ENCODE measurements around the gene B3GLCT.
"Not testable (repeated sequence)": the region's sequence is repeated elsewhere in the genome, so short reads cannot be mapped to it uniquely, and the experiment has no call there.

The B3GLCT gene

DNA sequence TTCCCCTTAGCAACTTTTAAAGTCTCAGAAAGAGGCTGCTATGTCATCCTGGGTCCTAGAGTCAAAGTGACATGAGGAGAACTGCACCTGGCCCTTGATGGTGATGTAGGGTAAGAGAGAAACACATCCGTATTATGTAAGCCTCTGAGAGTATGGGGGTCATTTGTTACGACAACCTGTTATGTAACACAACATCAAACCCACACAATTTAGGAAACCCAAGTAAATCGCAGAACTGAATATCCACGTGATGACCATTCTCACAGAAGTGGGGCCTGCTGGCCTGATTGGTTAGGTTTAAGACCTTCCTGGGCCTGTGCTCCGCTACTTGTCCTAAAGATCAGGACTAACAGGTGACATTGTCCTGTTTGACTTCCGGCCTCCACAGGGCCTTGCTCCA lies 15.3 kb upstream of the B3GLCT start:
- DNase-seq (ENCODE audit: low spot score), result no peak

DNA sequence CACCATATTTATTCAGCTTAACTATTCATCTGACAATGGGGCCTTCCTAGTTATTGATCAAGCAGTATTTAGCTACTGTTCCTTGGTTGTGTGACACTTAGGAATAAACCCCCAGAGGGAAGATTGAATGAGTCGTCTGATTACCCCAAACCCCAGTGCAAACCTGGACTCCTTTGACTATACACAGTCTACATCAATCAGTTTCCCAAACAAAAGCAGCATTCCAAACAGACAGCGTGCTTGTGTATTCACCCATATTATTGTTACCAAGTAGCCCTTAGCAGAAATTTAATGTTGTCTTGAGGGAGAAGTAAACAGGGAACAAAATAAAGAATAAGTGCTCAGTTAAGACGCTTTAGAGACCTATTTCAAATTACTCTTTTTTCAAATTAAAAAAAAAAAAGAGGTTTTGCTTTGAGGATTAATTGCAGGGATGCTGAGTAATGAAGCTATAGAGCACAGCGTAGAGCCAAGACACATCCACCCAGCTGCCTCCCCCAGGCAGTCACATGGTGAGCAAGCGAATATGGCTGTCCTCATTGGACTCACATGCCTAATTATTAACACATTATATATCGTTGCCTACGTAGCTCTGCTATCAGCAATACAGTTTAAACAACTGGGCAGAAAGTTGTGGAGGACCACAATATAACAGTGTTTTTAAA lies 14.7 kb upstream of the B3GLCT start:
- no peak for DNase-seq (ENCODE audit: low spot score)

DNA sequence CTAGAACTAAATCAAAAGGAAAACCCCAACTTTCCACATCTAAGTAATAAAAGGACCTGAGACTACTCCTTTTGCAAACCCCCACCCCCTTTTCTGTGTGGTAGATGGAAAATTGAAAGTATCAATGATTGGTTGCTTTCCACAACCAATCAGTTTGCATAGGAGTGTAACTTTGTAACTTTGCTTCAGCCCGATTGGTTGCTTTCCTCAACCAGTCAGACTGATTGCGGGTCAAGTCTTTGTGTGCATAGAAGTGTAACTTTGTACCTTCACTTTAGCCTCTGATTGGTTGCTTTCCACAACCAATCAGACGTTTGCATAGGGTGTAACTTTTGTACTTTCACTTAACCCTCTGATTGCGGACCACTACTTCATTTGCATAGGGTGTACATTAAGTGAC lies 8.0 kb upstream of the B3GLCT start:
- no peak for DNase-seq (ENCODE audit: low spot score)

DNA sequence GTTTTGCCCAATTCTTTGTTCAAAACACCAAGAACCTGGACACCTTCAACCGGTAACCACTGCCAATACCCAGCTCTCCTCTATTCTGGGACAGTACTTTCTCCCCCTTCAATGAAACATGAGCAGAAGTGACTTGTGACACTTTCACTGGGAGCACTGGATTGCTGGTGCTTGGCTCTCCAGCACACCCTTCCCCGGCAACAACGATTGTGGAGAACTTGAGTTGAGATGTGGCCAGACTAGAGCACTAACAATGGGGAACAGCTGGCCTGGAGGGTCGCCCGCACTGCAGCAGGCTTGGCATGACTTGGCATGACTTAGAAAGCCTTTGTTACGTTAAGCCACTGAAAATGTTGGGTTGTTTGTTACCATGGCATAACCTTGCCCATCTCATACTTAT lies 7.5 kb upstream of the B3GLCT start:
- no peak for DNase-seq (ENCODE audit: low spot score)

DNA sequence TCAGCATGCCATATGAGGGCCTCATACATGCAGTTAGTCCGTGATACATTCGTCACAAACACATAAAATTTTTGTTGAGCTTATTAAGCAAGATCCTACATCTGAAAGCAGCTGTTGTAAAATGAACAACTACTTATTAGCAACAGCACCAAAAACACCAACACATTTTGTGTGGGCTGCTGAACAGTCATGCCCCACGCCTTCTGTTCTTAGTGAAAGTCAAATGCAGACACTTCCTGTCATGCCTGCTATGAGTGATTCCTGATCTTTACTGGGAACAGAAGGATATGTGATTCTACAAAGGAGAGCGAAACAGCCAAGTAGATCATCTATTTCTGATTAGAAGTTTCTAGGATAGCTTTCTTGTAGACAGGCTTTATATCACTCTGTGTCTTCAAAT lies 4.2 kb upstream of the B3GLCT start:
- no peak for DNase-seq (ENCODE audit: low spot score)

DNA sequence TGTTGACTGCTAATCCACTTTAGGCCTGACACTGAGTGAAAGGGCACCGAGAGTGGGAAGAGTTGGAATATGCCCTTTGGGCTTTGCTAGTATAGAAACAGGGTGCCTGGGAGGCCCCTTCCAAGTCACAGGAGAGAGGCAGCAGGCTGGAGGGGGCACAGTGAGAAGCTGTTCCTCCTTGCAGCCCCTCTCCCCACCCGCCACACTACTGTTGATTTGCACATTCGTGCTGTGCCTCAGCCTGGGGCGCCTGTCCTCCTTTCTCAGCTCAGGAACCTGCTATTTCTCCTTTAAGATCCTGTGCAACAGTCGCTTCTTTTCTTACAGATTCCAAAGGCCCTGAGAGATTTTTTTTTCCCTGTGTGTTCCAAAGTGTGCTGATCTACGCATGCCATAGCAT lies 2.8 kb upstream of the B3GLCT start:
- no peak for DNase-seq (ENCODE audit: low spot score)

DNA sequence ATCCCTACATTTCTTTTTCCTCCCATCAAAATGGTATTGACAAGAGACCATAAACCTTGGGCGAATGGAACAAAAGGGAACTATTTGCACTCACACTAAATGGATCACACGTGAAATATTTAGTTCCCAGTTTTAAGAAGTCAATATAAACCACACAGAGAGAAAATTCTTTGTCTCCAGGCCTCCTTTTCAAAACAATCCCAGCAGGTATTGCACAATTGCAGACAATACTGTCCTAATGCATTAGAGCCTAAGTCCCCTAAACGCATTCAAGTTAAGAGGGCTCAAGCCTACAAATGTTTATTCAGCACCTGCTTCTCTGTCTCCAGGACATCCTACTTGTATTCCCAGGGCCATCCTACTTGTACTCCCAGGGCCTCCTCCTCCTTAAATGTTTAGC lies 1.3 kb upstream of the B3GLCT start:
- DNase-seq (ENCODE audit: low spot score), result no peak

DNA sequence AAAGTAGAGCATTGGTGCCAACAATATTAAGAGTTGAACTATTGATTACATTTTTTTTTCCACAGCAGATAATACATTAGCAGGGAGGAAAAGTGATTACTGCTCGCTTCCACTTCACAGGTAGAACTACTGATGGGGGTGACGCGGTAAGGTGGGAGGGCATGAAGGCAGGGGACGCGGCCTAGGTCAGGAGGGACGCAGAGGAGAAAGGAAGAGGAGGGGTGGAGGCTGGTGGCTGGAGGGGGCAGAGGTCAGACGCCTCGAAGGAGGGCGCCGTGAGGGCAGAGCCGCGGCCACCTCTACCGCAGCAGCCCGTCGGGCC lies 287 bp upstream of the B3GLCT start:
- DNase-seq (ENCODE audit: low spot score), result no peak

DNA sequence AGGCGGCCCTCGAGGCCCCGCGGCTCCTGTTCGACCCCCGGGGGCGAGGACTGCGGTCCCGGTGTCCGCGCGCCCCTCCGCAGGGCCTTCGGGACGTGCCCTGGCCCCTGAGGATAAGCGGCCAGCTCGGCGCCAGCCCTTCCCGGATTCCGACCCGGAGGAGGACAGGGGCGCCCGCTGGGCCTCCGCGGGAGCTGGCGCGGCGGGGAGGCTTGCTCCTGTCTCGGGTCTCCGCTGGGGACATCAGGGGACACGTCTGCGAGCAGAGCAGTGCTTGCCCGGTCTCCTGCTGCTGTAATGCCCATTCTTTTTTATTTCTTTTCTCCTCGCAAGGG lies 829 bp downstream of the B3GLCT start:
- DNase-seq (ENCODE audit: low spot score), result peak; percentile 36

DNA sequence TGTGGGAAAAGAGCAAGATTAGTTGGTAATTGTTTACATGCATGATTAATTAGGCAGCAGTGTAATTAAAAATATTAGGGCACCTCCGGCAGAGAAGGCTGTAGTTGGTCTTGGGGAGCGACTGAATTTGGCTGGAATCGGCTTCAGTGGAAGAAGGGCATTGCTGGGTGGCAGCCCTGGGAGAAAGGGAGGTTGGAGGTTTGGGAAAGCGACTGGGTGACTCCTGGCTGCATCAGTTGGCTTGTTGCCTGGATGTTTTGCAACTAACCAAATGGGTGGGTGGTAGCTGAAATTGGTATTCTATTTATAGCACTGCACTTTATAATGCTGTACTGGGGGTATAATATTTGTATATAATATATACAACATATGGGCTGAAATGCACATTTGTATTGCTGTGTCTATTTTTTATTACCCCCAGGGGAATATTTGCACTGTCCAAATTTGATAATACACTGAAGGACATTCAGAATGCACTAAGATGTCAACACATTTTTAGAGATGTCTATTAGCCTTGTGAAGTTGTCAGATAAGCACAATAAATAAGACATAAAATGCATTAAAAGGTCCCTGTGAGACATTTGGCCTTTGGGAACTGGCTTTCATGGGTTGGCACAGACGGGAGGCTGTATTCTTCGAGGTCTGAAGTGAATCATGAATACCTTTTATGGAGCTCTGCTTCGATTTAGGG lies 1.7 kb downstream of the B3GLCT start:
- peak; percentile 68 for DNase-seq (ENCODE audit: low spot score)

DNA sequence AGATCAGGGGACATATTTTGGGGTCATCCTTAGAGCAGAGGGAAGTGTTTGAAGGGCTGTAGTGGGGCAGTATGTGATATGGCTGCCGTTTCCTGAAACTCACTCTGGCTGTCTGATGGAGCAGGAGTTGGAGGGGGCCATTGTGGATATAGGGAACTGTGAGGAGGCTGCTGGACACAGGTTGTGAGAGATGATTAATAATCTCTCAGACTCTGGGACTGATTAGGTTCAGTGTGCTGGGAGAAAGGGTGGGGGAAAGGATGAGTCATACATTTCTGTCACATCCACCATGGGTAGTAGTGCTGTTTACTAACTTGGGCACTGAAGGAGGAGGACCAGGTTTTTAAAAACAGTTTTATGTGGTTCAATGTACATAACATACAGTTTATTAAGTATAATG lies 4.8 kb downstream of the B3GLCT start:
- DNase-seq (ENCODE audit: low spot score), result peak; percentile 66

DNA sequence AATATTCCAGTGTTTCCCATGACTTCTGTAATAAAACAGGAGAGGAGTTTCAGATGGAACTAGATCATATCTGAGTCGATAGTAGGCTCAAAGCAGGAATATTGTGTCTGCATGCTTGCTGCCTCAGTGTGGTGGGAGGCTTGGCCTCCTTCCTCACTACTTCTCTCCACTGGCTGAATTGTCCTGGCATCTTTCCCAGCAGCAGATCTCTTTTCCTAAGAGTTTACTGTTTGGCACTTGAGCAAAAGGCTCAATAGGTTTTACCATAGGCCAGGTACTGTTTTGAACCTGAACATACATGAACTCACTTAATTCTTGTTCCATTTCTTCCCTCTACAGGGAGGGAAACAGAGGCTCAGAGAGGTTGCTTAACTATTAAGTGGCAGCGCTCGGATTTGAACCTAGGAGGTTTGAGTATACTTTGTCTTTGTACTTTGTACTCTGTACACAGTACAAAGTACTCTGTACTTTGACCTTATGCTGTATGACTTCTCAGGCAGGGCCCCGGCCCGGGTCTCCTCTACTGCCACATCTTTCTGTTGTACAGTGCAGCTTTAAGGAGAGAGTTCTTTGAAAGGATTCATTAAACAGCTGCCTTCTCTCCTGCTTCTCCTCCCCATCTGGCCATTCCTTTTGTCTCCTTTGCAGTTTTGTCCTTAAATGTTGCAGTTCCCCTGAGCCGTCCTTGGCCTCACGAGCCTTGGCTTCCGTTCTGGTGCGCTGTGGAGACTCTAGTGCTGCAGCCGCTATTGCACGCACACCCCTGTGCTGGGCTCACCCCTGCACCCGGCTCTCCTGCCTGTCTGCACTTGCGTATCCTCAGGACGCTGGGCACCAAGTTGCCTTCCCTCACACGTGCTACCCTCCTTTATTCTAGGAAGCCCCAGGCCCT lies 8.1 kb downstream of the B3GLCT start:
- no peak for DNase-seq (ENCODE audit: low spot score)

DNA sequence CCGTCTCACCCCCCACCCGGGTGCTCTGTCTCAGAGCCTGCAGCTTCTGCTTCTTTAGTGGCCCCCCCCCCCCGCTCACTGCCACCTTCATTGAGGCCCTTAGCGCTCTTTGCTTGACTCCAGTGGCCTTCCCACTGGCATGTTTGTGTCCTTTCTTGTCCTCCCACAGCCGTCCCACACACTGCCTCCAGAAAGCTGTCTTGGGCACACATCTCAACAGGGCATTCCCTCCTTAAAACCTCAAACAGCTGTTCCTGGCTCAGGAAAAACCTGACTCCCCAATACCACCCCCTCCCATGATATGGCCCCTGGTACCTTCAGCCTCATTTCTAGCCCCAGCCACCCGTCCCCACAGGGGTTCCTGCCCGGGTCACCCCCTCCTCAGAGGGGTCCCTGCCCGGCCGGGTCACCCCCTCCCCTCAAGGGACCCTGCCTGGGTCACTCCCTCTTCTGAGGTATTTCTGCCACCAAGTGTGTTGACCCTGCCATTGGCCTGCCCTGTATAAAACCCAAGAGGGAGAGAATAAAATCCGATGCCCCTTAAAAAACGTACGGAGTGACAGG lies 8.9 kb downstream of the B3GLCT start:
- no peak for DNase-seq (ENCODE audit: low spot score)

DNA sequence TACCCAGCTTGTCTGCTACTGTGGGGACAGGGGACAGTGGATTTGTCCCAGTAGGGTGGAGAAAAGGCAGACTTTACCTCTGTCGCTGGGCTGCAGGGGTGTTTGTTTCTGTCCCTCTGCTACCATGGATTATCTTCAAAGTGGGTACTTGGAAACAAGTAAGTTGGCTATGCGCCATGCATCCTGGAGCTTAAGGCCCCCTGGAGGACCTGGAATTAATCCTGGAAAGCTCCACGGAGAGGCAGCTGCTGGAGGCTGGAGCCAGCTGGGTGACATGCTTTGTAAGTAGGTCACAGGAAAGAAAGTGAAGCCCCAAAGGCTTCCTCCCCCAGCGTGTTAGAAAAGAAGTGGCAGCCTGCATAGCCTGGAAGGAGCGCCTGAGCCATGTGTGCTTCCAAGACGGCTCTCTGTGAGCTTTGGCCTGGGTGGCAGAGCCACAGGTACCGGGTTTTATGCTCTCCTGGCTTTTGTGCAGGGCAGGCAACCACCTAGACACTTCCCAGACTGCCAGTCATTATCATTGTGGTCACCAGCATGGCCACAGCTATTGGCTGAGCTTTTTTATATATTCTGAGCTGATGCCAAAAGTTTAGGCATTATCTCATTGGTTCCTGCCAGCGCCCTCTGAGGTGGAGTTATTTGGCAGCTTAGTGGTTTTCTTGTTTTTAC lies 9.5 kb downstream of the B3GLCT start:
- no peak for DNase-seq (ENCODE audit: low spot score)

DNA sequence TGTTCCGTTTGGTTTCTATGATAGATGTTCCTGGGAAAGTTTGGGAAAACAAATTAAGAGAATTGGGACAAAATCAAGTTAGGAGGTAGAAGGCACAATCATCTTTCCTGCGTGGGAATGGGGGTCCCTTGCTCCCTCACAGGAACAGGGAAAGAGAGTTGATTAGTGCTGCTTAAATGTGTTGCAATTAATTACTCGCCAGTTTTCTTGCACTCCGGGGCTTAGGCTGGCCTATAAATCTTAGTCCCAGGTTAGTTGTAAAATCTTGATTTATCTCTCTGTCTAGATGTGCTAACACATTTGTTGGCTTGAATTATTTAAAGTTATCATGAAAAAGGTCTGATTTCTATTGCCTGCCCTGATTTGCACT lies 10.1 kb downstream of the B3GLCT start:
- no peak for DNase-seq (ENCODE audit: low spot score)

DNA sequence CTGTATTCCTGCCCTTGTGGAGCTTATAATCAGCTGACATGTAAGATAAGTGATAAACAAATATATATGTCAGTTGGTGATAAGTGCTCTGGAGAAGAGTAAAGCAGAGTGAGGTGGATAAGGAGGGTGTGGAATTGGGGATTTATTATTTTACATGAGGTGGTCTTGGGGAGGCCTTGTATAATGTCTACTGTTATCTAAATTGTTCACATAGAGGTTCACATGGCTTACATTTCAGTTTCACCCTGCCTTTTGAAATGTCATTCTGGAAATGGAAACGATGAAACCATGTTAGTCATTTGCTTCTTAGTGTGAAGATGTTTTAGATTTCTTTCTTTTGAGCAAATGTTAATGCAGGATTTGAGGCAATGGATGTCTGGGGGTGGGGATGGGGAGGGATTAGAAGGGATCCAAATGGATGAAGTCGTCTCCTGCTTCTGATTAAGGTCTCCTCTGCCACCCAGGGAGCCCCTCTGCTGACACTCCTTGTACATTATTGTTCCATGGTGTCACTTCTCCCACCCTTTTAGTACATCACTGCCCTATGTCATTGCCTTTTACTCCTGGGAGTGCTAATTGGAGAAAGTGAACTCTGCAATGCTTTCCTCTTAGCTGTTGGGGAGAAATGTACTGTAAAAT lies 14.0 kb downstream of the B3GLCT start:
- DNase-seq (ENCODE audit: low spot score), result no peak

DNA sequence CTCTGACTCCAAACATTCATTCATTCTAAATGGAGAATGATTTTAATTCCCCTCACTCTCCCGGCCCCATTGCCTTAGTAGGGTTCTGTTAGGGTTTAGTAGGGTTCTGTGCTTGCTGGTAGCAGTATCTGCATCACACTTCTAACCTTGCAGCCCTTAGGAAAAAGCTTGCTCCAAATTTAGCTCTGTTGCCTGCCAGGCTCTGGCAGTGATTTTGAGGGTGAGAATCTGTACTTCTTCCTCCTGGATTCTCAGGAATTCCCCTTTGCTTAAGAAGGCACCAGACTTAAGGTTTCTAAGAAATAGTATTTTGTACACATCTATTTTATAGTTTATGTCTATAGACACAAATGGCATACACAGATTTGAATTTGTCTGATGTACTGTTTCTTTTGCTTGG lies 14.7 kb downstream of the B3GLCT start:
- DNase-seq (ENCODE audit: low spot score), result no peak

DNA sequence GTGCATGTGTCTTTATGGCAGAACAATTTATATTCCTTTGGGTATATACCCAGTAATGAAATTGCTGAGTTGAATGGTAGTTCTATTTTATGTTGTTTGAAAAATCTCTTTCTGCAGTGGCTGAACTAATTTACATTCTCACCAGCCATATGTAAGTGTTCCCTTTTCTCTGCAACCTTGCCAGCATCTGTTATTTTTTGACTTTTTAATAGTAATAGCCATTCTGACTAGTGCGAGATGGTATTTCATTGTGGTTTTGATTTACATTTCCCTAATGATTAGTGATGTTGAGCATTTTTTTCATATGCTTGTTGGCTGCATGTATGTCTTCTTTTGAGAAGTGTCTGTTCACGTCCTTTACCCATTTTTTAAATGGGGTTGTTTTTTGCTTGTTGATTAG lies 17.1 kb downstream of the B3GLCT start:
- not testable (repeated sequence) for DNase-seq (ENCODE audit: low spot score)

DNA sequence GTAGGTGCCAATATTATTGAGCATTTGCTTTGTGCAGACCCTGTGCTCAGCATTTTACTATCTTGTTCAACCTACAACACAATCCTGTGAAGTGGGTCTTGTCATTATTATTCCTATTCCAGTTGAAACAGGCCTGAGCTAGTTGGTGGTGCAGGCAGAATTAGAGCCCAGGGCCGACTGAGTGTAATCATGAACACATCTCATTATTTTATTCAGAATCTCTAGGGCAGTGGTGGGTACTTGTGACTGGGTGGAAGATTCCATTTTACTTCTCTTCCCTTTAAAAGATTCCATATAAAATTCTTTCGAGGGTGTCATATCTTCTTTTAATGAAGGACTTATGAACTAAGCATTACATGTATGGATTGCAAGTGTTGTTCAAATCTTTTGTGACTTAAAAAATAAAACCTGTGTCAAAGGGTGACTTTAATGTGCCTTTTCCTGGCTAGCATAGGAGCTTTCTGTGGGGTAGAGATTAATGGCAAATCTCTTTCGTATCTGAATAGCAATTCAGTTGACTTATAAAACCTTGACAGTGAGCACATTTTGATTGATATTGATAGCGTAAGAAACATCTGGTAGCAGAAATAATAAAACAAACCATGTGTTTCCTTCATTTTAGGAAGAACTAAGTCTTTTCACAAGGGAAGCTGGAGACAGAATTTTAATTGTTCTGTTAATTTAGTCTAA lies 20.3 kb downstream of the B3GLCT start:
- no peak for DNase-seq (ENCODE audit: low spot score)

DNA sequence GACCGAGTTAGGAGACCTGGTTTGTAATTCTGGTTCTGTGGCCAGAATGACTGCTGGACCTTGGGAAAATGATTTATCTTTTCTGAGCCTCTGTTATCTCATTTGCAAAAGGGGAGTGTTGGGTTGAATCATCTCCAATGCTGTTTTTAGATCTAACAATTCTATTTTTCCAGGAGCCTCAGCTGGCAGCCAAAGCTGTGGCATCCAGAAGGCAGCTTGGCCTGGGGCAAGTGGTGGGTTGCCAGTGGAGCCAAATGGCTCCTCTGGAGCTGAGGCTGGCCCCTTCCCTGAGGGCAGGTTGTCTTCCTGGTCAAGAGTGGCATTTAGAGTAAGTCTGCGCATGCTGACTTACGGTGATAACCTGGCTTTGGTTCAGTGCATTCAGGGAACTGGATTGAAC lies 21.3 kb downstream of the B3GLCT start:
- no peak for DNase-seq (ENCODE audit: low spot score)

DNA sequence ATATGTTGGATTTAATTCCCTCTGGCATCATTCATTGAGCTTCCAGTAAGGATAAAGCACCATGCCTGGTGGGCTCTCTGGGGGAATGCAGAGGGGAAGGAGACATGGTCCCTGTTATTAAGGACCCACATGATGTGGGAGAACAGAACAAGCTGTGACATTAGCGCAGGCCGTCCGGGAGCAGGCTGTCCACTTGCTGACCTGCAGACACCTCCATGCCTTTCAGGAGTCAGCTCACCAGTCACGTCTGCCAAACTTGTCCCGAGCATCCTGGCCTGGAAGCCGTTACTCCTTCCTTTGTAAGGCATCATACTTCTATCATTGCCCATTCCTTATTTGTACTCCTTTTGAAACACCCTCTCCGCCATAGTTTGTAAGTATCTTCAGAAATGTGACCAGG lies 23.4 kb downstream of the B3GLCT start:
- DNase-seq (ENCODE audit: low spot score), result no peak

DNA sequence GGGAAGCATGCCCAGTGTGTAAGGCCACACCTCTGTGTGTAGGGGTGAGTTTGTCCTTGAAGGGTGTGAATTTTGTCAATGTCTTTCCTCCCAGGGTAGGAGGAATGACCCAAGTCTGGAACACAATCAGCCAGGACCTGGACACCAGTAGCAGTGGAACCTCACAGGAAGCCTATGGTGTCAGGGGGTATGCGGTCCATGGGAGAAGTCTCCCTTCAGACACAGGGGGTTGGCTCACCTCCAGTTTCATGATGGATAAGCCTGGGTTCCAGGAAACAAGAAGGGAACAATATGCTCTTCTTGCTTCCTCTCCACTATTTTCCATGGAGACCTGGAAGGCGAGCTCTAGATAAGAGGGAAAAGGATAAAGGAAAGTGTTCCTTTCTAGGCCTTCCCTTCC lies 23.9 kb downstream of the B3GLCT start:
- DNase-seq (ENCODE audit: low spot score), result no peak

Measured in RKO (cell line).